ENCODE results near the gene ARRDC2. TPM values are rescaled to one million over a fixed set of nuclear protein-coding genes. Genes with fewer than 3 reads are reported as not detected.

Gene ARRDC2
- total RNA-seq, 1 donor, result 15.9 TPM

DNA sequence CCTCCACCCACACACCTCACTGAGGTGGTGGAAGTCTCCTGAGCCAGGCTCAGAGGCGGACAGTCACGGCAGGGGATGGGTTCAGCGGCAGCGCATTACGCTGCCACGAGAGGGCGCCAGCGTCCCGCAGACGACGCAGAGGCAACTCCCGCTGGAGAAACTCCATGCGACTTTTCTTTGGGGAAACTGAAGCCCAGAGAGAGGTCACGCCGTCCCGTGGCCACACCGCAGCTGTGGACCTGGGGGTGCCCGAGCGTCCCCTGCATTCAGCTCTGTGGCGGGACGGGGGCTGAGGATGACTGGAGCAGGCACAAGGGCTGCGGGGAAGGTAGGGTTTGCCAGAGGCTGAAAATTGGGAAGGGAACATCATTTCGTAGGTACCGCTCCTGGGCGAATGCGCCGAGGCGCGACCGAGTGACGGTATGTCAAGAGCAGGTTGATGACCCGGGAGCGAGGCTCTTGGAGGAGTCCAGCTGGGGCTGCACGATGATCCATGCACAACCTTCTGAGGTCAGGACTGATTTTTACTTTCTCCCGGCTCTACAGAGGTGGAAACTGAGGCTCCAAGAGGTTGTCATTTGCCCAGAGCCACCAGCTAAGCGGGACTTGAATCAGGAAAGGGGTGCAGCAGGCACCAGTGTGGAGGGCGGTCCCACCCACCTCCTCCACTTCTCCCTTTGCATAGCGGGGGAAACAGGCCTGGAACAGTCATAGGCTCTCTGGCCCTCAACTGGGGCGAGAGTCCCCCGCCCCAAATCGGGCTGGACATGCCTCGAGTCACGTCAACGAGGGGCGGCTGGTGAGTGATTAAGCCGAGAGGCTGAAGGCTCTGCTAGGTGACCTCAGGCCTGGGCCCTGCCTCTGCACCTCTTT lies 690 bp upstream of the ARRDC2 start:
- Histone ChIP-seq H3K27ac (ENCODE audit: low read depth, low read length) (peak overlapping the region; percentile 51), H2AFZ (ENCODE audit: low read length) (peak overlapping the region; percentile 66), H3K79me2 (ENCODE audit: insufficient read depth, low read length) (peaks cover 29% of the 10 kb centered on the region), H4K20me1 (ENCODE audit: insufficient read depth, low read length) (peaks cover 20% of the 10 kb centered on the region), H3K4me2 (ENCODE audit: insufficient read depth, low read length) (peak overlapping the region; percentile 98), H3K36me3 (ENCODE audit: insufficient read depth, low read length) (peaks cover 27% of the 10 kb centered on the region), H3K4me1 (ENCODE audit: insufficient read depth, low read length) (peaks cover 25% of the 10 kb centered on the region), H3K27me3 (ENCODE audit: insufficient read depth, low read length) (no peaks in the 10 kb centered on the region), H3K9me3 (ENCODE audit: low read depth, low read length) (no peaks in the 10 kb centered on the region), H3K4me3 (ENCODE audit: insufficient read depth, low read length) (peak overlapping the region; percentile 71)
- DNase-seq (ENCODE audit: insufficient read length, low spot score, missing footprints), result peak; percentile 99
- peak; percentile 94 for TF ChIP-seq CTCF (IDR thresholded peaks at IDR 0.05; ENCODE audit: extremely low read depth, low read depth, low read length)

GRCh38 chr19:18008814-18009213 lies 844 bp downstream of the ARRDC2 start:
- Histone ChIP-seq H3K27me3 (ENCODE audit: insufficient read depth, low read length) (no peaks in the 10 kb centered on the region), H4K20me1 (ENCODE audit: insufficient read depth, low read length) (peaks cover 17% of the 10 kb centered on the region), H3K4me2 (ENCODE audit: insufficient read depth, low read length) (peak overlapping the region; percentile 98), H3K4me1 (ENCODE audit: insufficient read depth, low read length) (peaks cover 25% of the 10 kb centered on the region), H3K79me2 (ENCODE audit: insufficient read depth, low read length) (peaks cover 19% of the 10 kb centered on the region), H3K36me3 (ENCODE audit: insufficient read depth, low read length) (peaks cover 42% of the 10 kb centered on the region), H3K4me3 (ENCODE audit: insufficient read depth, low read length) (peak overlapping the region; percentile 71), H3K27ac (ENCODE audit: low read depth, low read length) (peak overlapping the region; percentile 48), H3K9me3 (ENCODE audit: low read depth, low read length) (no peaks in the 10 kb centered on the region), H2AFZ (ENCODE audit: low read length) (no peak overlapping the region)
- TF ChIP-seq CTCF (IDR thresholded peaks at IDR 0.05; ENCODE audit: extremely low read depth, low read depth, low read length), result no peak
- DNase-seq (ENCODE audit: insufficient read length, low spot score, missing footprints), result peak; percentile 54

DNA sequence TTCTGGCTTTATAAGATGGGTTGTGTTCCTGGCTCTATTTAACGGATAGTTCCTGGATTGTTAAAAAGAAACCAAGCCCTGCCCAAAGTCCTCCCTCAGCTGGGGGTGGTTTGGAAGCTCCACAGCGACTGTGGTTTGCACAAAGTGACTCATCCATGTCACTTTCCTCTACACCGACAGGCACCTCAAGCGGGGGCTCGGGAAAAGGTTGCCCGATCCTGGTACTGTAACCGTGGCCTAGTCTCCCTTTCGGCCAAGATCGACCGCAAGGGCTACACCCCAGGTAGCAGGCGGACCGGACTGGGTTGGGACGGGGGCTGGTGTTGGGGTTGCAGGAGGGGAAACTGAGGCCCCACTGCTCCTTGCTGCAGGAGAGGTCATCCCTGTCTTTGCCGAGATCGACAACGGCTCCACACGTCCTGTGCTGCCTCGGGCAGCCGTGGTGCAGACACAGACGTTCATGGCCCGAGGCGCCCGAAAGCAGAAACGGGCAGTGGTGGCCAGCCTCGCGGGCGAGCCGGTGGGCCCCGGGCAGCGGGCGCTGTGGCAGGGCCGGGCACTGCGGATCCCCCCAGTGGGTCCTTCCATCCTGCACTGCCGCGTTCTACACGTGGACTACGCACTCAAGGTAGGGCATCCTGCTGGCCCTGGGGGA lies 1.6 kb downstream of the ARRDC2 start:
- Histone ChIP-seq H3K4me1 (ENCODE audit: insufficient read depth, low read length) (peaks cover 25% of the 10 kb centered on the region), H3K79me2 (ENCODE audit: insufficient read depth, low read length) (peaks cover 19% of the 10 kb centered on the region), H3K27ac (ENCODE audit: low read depth, low read length) (no peak overlapping the region), H2AFZ (ENCODE audit: low read length) (no peak overlapping the region), H3K9me3 (ENCODE audit: low read depth, low read length) (no peaks in the 10 kb centered on the region), H3K27me3 (ENCODE audit: insufficient read depth, low read length) (no peaks in the 10 kb centered on the region), H3K4me3 (ENCODE audit: insufficient read depth, low read length) (no peak overlapping the region), H3K4me2 (ENCODE audit: insufficient read depth, low read length) (peak overlapping the region; percentile 98), H3K36me3 (ENCODE audit: insufficient read depth, low read length) (peaks cover 43% of the 10 kb centered on the region), H4K20me1 (ENCODE audit: insufficient read depth, low read length) (peaks cover 17% of the 10 kb centered on the region)
- TF ChIP-seq CTCF (IDR thresholded peaks at IDR 0.05; ENCODE audit: extremely low read depth, low read depth, low read length), result no peak
- peak; percentile 89 for DNase-seq (ENCODE audit: insufficient read length, low spot score, missing footprints)

GRCh38 chr19:18010149-18010548 lies 2.2 kb downstream of the ARRDC2 start:
- H3K9me3 ChIP-seq (ENCODE audit: low read depth, low read length), result no peaks in the 10 kb centered on the region
- H3K4me1 ChIP-seq (ENCODE audit: insufficient read depth, low read length), result peaks cover 25% of the 10 kb centered on the region
- H2AFZ ChIP-seq (ENCODE audit: low read length), result no peak overlapping the region
- peaks cover 17% of the 10 kb centered on the region for H4K20me1 ChIP-seq (ENCODE audit: insufficient read depth, low read length)
- no peaks in the 10 kb centered on the region for H3K27me3 ChIP-seq (ENCODE audit: insufficient read depth, low read length)
- H3K4me2 ChIP-seq (ENCODE audit: insufficient read depth, low read length), result no peak overlapping the region
- peaks cover 45% of the 10 kb centered on the region for H3K36me3 ChIP-seq (ENCODE audit: insufficient read depth, low read length)
- TF ChIP-seq CTCF (IDR thresholded peaks at IDR 0.05; ENCODE audit: extremely low read depth, low read depth, low read length), result no peak
- no peak for DNase-seq (ENCODE audit: insufficient read length, low spot score, missing footprints)
- H3K27ac ChIP-seq (ENCODE audit: low read depth, low read length), result no peak overlapping the region
- no peak overlapping the region for H3K4me3 ChIP-seq (ENCODE audit: insufficient read depth, low read length)
- H3K79me2 ChIP-seq (ENCODE audit: insufficient read depth, low read length), result peaks cover 19% of the 10 kb centered on the region
